Dermis blood vessel endothelial cell (primary cell): ENCODE data around the gene FNDC3A. TPM values are rescaled to one million over a fixed set of nuclear protein-coding genes. Genes with fewer than 3 reads are reported as not detected.
A peak's percentile ranks its signal among the peaks of the same experiment; 100 is the strongest.
"Not testable (repeated sequence)": the region's sequence is repeated elsewhere in the genome, so short reads cannot be mapped to it uniquely, and the experiment has no call there.

Experiments used
- DNase-seq: peaks from one replicate; pipeline ENCODE4 v3.0.0; 2010
- total RNA-seq: library from RNA; depleted of rRNA; stranded (reverse); fragments of >200 nt; gene quantifications from 2 replicates; pipeline ENCODE4 v1.2.3, GENCODE V29; 2014

The FNDC3A gene
- total RNA-seq, 1 donor from 2014 or later, result 55.3 TPM

DNA sequence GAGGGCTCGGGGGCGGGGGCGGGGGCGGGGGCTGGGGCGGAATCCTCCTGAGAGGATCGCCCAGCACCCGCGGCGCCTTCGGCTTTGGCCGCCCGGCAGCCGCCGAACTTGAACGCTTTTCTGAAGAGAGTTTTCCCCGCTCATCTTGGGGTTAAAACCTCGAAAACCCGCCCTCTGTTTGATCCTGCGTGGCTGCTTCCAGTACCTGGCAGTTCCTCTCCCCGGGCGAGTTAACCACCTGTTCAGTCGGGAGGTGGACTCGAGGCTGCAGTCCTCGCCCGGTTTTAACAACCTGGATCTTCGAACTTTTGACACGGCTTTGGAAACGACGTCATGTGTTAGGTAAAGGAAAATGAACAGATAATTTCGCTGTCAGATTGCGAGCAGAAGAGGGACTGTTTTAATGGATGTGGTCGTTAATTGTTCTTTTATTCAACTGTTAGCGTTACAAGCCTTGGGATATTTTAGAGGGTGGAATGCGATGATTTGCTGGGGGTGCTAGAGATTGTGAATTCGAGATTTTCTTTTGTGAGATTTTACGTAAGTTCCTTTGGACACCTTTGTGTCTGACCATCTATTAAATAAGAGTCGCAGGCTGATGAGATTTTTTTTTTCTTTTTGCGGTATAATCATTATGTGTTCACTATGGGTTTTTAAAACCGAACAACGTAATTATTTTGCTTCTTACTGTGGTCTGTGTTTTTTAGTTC, 1.0 kb downstream of the FNDC3A start:
- no peak for DNase-seq

DNA sequence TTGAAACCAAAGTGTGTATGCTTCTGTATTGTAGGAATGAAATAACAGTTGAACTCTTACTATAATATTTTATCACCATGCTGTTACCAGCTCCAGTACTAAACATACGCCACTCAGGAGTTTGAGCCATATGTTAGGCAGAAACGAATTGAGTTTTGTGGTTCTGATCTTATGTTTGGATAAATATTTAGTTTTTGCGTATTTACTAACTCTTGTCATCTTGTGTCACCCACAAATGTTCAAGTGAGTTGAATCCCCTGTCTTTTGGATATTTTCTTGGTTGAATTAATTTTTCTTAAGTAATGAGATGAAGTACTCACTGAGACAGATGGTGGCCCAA, 1.5 kb downstream of the FNDC3A start:
- peak; percentile 24 for DNase-seq

DNA sequence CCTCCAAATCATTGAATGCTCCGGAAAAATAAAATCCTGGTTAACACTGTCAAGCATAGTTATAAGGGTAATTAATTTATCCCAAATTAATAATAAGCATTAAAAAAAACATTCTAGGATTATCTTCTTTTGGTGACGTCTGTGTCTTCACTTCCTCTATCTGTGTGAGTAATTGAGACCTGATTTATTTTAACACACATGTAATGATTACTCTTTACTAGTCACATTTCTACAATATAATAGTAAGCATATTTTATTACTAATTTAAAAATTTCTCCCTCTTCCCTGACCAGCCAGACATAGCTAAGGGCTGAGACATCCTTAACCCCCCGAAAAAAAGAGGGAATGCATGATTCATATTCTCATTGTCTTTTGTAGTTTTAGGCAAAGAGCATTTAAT, 2.3 kb downstream of the FNDC3A start:
- DNase-seq, result peak; percentile 13

DNA sequence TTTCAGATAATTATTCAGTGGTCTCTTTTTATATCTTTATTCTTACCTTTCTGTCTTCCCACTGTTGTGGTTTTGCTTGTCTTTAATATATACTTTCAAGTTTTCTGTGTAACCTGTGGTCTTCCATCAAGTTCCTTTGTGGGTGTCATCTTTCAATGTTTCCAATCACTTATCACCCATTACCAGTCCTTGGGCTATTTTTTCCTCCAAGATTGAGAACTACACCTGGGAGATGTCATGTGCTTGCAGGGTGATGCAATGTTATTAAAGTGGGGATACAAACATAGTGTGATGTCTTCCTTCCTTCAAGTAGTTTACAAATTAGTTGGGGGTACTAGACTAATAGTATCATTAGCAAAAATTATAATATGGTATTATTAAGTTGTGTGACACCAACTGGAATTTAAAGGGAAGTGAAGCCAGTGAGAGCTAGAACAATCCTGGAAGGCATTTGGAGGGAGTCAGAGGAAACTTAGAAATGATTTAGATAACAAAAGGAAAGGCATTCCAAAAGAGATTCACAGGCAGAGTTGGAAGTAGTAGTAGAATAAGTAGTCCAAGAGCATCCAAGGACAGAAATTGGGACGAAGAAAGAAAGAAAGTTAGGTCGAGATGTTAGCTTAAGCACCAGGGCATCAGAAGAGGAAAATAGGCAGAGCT, 3.4 kb downstream of the FNDC3A start:
- no peak for DNase-seq

DNA sequence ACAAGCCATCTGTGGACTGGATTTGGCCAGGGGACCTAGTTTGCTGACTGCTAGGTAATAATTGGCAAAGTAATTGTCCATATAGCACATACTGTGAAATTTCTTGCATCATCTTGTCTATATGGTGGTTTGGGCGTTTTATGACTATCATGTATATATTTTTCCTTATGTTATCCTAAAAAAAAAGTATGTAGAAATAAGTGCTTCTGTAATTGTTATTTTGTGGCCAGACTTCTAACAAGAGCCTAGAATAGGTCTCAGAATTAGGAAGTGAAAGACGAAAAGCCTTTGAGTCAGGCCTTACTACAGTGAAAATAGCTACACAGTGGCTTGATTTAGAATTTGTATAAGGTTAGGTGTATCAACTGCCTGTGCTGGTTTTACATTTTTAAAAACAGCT, 4.2 kb downstream of the FNDC3A start:
- no peak for DNase-seq

DNA sequence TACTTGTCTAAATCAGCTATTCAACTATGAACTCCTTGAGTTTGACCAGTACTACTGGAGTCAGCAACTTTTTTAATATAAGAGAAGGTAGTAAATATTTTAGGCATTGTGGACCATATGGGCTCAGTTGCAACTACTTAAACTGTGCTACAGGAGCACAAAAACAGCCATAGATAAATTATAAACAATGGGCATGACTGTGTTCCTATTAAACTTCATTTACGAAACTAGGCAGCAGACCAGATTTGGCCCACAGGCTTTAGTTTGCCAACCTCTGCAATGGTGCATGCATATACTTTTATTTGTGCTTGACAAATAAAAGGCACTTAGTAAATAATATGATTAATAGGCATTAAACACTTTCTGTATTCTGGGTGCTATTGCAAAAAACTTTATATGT, 7.6 kb downstream of the FNDC3A start:
- no peak for DNase-seq

DNA sequence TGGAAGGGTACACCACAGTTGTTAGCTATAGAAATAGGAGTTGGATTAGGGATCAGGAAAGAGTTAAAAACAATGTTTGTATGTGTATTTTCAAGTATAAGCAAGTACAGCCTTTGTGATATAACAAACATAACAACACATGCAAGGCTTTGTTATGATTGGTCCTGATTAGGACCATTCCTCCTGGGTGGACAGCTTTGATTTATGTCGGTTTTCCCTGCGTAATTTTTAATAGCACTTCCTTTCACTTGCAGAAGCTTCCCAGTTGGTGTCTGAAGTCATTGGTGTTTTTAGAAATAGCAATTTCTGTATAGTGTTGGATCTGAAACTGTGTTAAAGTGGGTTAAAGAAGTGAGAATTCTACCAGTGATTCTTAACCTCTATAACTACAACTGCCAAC, 10.0 kb downstream of the FNDC3A start:
- DNase-seq, result peak; percentile 34

DNA sequence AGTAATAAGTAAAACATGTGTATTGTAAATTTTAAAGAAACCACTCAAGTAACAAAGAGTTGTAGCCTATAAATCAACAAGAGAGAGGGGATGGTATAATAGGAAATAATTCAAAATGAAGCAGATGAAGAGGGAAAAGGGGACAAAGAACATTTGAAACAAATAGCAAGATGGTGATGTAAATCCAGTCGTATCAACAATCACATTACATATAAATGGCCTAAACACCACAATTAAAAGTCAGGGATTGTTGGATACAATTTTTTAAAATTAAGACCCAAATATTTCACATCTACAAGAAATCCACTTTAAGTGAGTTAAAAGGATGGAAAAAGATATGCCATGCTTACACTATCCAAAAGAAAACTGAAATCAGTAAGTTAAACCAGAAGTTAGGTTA, 15.2 kb downstream of the FNDC3A start:
- DNase-seq, result no peak

DNA sequence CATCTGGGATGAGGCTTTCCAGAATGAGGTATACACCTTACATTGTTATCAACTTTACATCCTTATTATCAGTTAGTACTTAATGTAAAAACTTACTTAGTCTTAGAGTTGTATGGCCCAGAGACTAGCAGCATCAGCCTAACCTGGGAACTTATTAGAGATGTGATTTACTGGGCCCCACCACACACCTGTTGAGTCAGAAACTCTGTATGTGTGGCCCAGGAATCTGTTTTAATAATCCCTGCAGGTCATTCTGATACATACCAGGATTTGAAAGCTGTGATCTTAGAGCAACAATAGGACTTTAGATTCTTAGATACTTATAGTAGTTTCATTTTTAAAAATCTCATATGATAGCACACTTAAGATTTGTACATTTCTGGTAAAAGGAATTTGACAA, 17.4 kb downstream of the FNDC3A start:
- no peak for DNase-seq

DNA sequence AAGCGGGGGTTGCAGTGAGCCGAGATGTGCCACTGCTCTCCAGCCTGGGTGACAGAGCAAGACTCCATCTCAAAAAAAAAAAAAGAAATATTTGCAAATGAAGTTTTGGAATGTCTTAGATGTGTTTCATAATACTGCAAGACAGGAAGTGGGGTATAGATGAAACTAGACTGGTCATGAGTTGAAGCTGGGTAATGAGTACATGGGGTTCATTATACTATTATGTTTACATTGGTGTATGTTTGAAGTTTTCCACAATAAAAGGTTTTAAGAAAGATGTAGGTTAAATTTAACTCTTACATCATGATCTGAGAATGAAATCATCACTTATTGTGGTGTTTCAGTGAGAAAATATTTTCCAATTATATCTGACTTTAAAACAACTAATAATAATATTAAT, 19.0 kb downstream of the FNDC3A start:
- DNase-seq, result no peak

DNA sequence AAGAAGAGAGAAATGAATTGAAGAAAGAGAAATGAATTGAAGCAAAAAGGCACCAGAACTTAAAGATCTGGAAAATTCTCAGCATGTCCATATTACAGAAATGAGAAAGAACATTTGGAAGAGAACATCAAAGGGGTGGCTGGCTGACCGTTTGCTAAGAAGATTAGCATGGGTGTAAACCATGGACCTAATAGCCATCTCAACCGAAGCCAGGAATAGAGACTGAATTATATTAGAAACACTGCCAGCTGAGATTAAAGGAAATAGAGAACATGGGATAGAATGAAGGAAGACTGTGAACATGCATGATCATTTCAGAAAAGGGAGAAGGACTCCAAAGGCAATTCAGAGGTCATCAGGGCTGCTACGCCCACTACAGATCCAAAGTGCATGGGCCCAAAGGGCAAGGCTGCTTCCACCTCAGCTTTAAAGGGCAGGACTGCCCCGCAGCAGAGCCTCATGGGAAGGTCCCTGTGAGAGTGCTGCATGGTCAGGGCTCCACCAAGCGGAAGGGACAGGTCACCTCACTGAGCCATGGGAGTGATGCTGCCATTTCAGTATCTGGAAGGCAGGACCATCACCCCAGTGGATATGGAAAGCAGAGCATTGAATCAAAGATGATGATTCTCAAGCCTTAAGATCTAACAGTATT, 23.1 kb downstream of the FNDC3A start:
- DNase-seq, result no peak

DNA sequence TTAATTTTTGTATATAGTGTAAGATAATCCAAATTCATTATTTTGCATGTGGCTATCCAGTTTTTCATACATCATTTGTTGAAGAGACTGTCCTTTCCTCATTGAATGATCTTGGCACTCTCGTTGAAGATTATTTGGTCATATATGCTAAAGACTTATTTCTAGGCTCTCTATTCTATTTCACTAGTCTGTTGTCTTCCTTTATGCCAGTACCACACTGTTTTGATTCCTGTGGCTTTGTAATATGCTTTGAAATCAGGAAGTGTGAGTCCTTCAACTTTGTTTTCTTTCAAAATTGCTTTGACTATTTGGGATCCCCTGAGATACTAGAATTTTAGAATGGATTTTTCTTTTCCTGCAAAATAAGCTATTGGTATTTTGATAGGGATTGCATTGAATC, 24.5 kb downstream of the FNDC3A start:
- no peak for DNase-seq

DNA sequence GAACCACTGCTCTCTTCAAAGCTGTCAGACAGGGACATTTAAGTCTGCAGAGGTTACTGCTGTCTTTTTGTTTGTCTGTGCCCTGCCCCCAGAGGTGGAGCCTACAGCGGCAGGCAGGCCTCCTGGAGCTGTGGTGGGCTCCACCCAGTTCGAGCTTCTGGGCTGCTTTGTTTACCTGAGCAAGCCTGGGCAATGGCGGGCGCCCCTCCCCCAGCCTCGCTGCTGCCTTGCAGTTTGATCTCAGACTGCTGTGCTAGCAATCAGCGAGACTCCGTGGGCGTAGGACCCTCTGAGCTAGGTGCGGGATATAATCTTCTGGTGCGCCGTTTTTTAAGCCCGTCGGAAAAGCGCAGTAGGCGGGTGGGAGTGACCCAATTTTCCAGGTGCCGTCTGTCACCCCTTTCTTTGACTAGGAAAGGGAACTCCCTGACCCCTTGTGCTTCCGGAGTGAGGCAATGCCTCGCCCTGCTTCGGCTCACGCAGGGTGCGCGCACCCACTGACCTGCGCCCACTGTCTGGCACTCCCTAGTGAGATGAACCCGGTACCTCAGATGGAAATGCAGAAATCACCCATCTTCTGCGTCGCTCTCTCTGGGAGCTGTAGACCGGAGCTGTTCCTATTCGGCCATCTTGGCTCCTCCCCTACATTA, 43.4 kb downstream of the FNDC3A start:
- DNase-seq, result not testable (repeated sequence)

DNA sequence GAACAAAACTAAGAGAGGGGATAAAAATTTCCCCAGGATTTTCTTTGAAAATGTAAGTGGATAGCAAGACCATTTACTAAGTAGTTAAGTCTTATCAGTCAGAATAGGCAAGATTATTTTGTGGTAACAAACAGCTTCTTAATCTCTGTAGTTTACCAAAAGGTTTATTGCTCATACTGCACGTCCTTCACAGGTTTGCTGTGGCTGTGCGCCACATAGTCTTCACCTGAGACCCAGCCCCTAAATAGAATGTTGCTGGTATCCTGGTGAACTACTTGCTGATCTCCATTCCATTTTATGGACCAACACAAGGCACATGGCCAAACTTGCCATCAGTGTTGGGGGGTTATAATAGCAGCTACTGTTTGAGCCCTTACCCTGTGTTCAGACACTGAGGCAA, 44.6 kb downstream of the FNDC3A start:
- no peak for DNase-seq

DNA sequence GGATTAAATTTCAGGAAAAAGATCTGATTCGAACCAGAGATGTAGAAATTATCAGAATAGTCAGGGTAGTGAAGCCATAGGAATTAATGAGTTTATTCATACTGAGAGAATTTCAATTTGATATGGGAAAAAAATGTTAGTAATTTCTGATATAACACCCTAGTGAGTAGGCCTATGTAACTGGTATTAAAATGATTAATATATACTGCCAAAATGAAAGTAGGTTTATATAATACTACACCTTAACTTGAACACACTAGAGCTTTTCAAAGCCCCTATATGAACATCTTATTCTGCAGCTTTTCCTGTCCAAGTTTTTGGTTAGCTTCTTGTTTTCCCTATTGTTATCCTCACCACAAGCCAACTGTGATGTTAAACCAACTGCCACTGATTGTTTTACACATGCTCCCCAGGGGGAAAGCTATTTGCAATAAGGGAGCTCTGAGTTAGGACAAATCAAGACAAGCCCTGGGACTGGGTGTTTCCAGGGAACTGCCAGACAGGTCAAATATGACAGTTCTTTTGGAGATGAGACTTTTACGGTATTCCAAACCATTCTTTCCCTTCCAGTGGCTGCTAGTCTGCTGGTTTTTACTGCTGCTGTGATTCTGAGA, 45.3 kb downstream of the FNDC3A start:
- DNase-seq, result no peak

DNA sequence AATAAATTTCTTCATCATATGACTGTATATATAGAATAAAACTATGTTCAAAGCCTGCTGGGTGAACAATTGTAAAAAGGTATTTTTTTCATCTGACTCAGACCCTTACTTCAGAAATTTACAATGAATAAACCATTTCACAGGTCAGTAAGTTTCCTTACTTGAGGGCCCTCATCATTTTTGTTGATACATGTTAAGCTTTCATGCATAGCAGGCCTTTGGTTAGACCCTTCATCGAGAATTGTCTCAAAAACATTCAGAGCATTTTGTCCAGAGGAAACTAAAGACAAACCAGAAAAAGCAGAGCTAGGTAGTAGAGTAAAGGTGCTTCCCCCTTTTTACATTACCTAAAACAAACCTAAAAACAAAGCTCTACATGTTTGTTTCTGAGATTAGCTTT, 46.2 kb downstream of the FNDC3A start:
- no peak for DNase-seq

DNA sequence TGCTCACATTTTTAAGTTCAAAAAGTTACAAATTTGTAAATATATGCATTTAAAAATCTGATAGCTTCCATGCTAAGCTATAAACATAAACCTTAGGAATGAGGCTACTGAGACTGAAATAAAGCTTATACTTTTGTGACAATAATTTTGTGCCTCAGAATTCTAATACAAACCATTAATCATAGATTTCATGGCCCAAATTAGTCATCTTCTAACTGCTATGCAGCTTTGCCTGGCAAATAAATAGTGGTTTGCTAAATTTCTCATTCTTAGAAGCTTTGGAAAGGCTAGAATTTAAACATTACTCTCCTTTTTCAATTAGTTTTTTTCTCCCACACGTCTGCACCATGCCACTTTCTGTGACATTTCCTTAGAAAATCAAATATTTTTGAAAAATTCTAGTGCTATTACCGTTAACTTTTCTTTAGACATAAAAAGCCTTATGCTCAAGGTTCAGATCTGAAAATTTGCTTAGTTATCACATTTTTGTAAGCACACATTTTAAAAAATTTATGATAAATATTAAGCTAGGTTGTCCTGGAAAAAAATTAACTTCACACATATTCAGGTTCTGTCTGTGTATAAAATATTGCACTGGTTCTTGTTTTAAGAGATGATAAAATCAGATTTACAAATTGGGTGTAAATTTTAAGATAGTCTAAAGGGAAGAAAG, 46.9 kb downstream of the FNDC3A start:
- no peak for DNase-seq

DNA sequence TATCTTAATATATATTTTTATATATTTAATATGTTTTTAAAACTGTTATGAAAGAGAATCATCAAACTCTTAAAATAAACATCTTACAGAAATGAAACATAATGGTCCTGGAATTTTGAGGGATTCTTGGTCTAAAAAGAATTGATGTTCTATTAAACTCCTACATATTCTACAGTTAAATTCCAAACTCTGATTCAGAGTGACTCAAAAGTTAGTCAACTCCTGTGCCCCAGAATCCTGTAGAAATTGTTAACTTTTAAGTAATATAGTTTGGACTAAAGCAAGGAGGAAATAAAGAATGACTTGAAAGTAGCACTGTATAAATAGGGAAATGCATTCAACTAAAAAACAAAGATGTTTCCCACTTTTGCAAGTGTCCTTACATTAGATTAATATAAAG, 47.7 kb downstream of the FNDC3A start:
- DNase-seq, result no peak

DNA sequence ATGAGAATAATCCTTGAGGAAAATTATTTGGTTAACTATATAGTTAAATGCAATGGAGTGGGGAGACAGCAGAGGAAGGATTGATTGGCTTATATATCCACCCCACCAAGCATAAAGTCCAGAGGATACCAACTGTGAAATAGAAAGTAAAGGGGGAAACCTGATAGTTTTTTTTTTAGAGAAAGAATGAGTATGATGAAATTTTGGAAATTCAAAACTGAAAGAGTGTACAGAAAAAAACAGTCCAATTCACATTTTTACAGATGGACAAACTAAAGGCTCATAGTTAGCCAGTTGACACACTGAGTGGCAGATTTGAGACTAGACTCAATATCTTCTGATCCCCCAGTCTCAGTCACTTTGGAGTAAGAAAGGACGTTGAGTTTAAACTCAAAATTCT, 51.1 kb downstream of the FNDC3A start:
- DNase-seq, result no peak

DNA sequence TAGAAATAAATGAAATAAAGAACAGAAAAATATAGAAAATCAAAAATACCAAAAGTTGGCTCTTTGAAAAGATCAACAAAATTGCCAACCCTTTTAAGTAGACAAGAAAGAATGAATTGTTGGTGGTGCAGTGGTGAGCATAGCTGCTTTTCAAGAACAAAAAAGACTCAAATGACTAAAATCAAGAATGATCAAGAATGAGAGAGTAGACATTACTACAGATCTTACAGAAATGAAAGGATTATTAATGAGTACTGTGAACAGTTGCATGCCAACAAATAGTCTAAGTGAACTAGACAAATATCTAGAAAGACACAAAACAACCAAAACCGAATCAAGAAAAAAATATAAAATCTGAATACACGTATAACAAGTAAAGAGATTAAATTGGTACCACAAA, 53.9 kb downstream of the FNDC3A start:
- no peak for DNase-seq

DNA sequence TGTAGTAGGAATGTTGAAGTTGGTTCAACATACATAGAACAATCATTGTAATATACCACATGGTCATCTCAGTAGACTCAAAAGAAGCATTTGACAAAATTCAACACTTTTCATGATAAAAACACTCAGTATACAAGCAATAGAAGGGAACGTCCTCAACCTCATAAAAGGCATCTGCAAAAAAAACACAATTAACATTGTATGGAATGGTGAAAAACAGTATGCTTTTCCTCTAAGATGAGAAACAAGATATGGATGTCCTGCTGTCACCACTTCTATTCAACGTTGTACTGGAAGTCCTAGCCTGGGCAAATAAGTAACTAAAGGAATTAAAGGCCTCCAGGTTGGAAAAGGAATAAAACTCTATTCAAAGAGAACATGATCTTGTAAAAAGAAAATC, 54.5 kb downstream of the FNDC3A start:
- DNase-seq, result no peak

DNA sequence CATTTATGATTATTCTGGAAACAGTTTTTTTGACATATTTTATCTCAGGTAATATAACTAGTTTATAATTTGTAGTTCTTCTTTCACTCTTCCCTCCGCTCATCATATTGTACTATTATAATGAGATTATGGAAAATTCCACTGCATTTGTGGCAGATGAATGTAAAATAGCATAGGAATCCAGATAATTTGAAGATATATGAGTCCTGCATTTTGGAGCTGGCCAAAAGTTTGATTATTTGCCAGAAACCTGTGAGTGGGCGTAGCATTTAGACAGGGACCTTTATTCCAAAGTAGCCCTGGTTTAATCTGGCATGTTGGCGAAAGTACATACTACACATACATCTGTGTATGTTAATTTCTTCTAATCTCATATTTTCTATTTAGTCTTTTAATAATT, 65.2 kb downstream of the FNDC3A start:
- no peak for DNase-seq

DNA sequence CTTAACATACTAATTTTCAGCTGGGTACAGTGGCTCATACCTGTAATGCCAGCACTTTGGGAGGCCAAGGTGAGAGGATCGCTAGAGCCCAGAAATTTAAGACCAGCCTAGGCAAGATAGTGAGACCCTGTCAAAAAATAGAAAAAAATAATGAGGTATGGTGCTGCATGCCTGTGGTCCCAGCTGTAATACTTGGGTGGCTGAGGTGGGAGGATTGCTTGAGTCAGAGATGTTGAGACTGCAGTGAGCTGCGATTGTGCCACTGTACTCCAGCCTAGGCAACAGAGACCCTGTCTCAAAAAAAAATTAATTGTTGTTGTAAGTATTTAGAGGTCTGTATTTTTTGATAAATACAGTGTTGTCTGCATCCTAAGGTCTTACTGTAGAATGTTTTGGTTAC, 66.8 kb downstream of the FNDC3A start:
- DNase-seq, result no peak
